ENCODE measurements around the gene UPK1A. TPM values are rescaled to one million over a fixed set of nuclear protein-coding genes. Genes with fewer than 3 reads are reported as not detected.

UPK1A gene
- total and polyA plus RNA-seq, 9 of the 15 experiments (the other 6 are each of a cell fraction or from before 2014, with no cell fraction given) = 0.06 to 0.13 TPM; not detected in 7

GRCh38 chr19:35641515-35642151 is 24.7 kb upstream of the UPK1A start, which contains the start of gene ETV2 (continued):
- no peak for TF ChIP-seq ELK3 (CRISPR knock-in tag; IDR thresholded peaks at IDR 0.05)
- TF ChIP-seq MCM7 (IDR thresholded peaks at IDR 0.05) = no peak
- TF ChIP-seq NUFIP1 (IDR thresholded peaks at IDR 0.05; ENCODE audit: partially characterized antibody) = no peak
- no peak for TF ChIP-seq BMI1 (IDR thresholded peaks at IDR 0.05; ENCODE audit: low read length)
- no peak for TF ChIP-seq E2F3 (CRISPR knock-in tag; IDR thresholded peaks at IDR 0.05)
- TF ChIP-seq TBP (optimal IDR thresholded peaks at IDR 0.05; ENCODE audit: low read depth, low read length) = no peak
- no peak for TF ChIP-seq CUX1 (CRISPR knock-in tag; IDR thresholded peaks at IDR 0.05)
- TF ChIP-seq ILK (tag; IDR thresholded peaks at IDR 0.05; ENCODE audit: borderline replicate concordance, low read depth) = no peak
- no peak for TF ChIP-seq EHMT2 (IDR thresholded peaks at IDR 0.05)
- TF ChIP-seq THAP12 (CRISPR knock-in tag; IDR thresholded peaks at IDR 0.05) = no peak
- no peak for TF ChIP-seq ZFP1 (CRISPR knock-in tag; IDR thresholded peaks at IDR 0.05)
- TF ChIP-seq RAD21 (CRISPR knock-in tag; conservative IDR thresholded peaks at IDR 0.05 in 1 of 2, IDR thresholded peaks at IDR 0.05 in 1 of 2) = no peak
- TF ChIP-seq FOXJ3 (CRISPR knock-in tag; IDR thresholded peaks at IDR 0.05) = no peak
- TF ChIP-seq HEY1 (CRISPR knock-in tag; IDR thresholded peaks at IDR 0.05; ENCODE audit: borderline replicate concordance) = no peak
- no peak for TF ChIP-seq FOXM1 (IDR thresholded peaks at IDR 0.05; ENCODE audit: low read depth)
- TF ChIP-seq FOXM1 (CRISPR knock-in tag; IDR thresholded peaks at IDR 0.05; ENCODE audit: low read depth) = no peak
- TF ChIP-seq BHLHE40 (IDR thresholded peaks at IDR 0.05; ENCODE audit: low read length) = no peak
- no peak for TF ChIP-seq CTCF (IDR thresholded peaks at IDR 0.05 in 2 of 3, conservative IDR thresholded peaks at IDR 0.05 in 1 of 3; ENCODE audit: insufficient read depth in 2 of 3, low read depth in 1 of 3, low read length in 3 of 3)
- TF ChIP-seq GABPB1 (CRISPR knock-in tag; IDR thresholded peaks at IDR 0.05) = 0 out of 2 replicates have a peak, but pooled peaks have one; percentile 41

All from K562 (cell line).